SU-DHL-6 (cell line): Measurements from ENCODE around the gene DUSP2.

ENCODE experiments used
- CTCF ChIP-seq: fragments of 200-600 bp; sonication (generic); IDR thresholded peaks from one replicate; pipeline ENCODE4 v1.5.1; 2017; ENCODE audit warnings: antibody characterized with exemption, mild to moderate bottlenecking, low read length, moderate library complexity; ENCODE audit not compliant: insufficient read depth, poor library complexity, severe bottlenecking
- EZH2phosphoT487 ChIP-seq: fragments of 200-600 bp; sonication (generic), shearing (Covaris generic); conservative IDR thresholded peaks from 2 replicates; pipeline ENCODE4 v1.6.1; 2018; ENCODE audit warnings: mild to moderate bottlenecking, antibody characterized with exemption, low read length, moderate library complexity, mixed read lengths

GRCh38 chr2:96105152-96105915 lies 39.9 kb downstream of the DUSP2 start:
- TF ChIP-seq CTCF: no peak
- TF ChIP-seq EZH2phosphoT487: no peak
